Measurements from ENCODE around the gene PCDHGB6. TPM values are rescaled to one million over a fixed set of nuclear protein-coding genes. Genes with fewer than 3 reads are reported as not detected.
"Not testable (repeated sequence)": the region's sequence is repeated elsewhere in the genome, so short reads cannot be mapped to it uniquely, and the experiment has no call there.

Gene PCDHGB6
- total RNA-seq, 1 experiment from 2014 or later, result 6.0 TPM

- DNase-seq (ENCODE audit: low spot score) (no peak), ATAC-seq (no peak)
- ChIA-PET CTCF (interaction anchor here (1.3 kb wide), 1 partner anchor 28 kb away, joined by 3 read pairs; the partner anchor contains the start of gene PCDHGA10), POLR2A (no interaction called here)
- TF ChIP-seq NFE2L1 (CRISPR knock-in tag; IDR thresholded peaks at IDR 0.05), result no peak
- no peak for TF ChIP-seq GTF2I (CRISPR knock-in tag; conservative IDR thresholded peaks at IDR 0.05)
- TF ChIP-seq TEAD1 (CRISPR knock-in tag; IDR thresholded peaks at IDR 0.05), result no peak
- no peak for TF ChIP-seq IRF1 (CRISPR knock-in tag; IDR thresholded peaks at IDR 0.05)
- TF ChIP-seq ZNF423 (CRISPR knock-in tag; IDR thresholded peaks at IDR 0.05), result no peak
- no peak for TF ChIP-seq STAT6 (CRISPR knock-in tag; conservative IDR thresholded peaks at IDR 0.05; ENCODE audit: low read depth)
- TF ChIP-seq TP53 (CRISPR knock-in tag; IDR thresholded peaks at IDR 0.05), result no peak
- TF ChIP-seq ZBTB43 (CRISPR knock-in tag; IDR thresholded peaks at IDR 0.05), result no peak
- no peak for TF ChIP-seq ELF4 (CRISPR knock-in tag; IDR thresholded peaks at IDR 0.05; ENCODE audit: low read depth)
- TF ChIP-seq MLX (CRISPR knock-in tag; IDR thresholded peaks at IDR 0.05), result no peak
- TF ChIP-seq RELA (CRISPR knock-in tag; IDR thresholded peaks at IDR 0.05; ENCODE audit: borderline replicate concordance), result no peak
- TF ChIP-seq GABPB1 (CRISPR knock-in tag; IDR thresholded peaks at IDR 0.05), result no peak
- TF ChIP-seq CBFB (CRISPR knock-in tag; IDR thresholded peaks at IDR 0.05; ENCODE audit: low read depth), result no peak
- TF ChIP-seq MYBL2 (CRISPR knock-in tag; IDR thresholded peaks at IDR 0.05), result no peak
- Mint-ChIP-seq H3K9me3 (peaks cover 58% of the 10 kb centered on the region), H3K4me3 (no peak overlapping the region), H3K27me3 (ENCODE audit: low read depth) (peaks cover 33% of the 10 kb centered on the region), H3K4me1 (0 out of 2 replicates have a peak, but pooled peaks cover 3% of the 10 kb centered on the region), H3K36me3 (peaks cover 46% of the 10 kb centered on the region), H3K27ac (no peak overlapping the region)
These were observed 23.2 kb upstream of the PCDHGB6 start for GRCh38 chr5:141384471-141385267.

- peaks cover 69% of the 10 kb centered on the region for H3K9me3 Mint-ChIP-seq
- DNase-seq (ENCODE audit: low spot score) (peak; percentile 80), ATAC-seq (peak; percentile 96)
These were observed 20.1 kb upstream of the PCDHGB6 start, which contains the start of gene PCDHGB4 for GRCh38 chr5:141387557-141388311. Gene PCDHGB4, plus strand, starts transcription at chr5:141387698. Its CDS starts 187 bp downstream, at chr5:141387885.

GRCh38 chr5:141388661-141389060 is 19.2 kb upstream of the PCDHGB6 start:
- TF ChIP-seq ZNF219 (CRISPR knock-in tag; IDR thresholded peaks at IDR 0.05; ENCODE audit: borderline replicate concordance), result no peak
- TF ChIP-seq GTF2I (CRISPR knock-in tag; conservative IDR thresholded peaks at IDR 0.05), result no peak
- no peak for TF ChIP-seq HMGA2 (CRISPR knock-in tag; IDR thresholded peaks at IDR 0.05)
- no peak for TF ChIP-seq ZNF121 (CRISPR knock-in tag; IDR thresholded peaks at IDR 0.05)
- no peak for TF ChIP-seq GABPB1 (CRISPR knock-in tag; IDR thresholded peaks at IDR 0.05)
- TF ChIP-seq EMX1 (CRISPR knock-in tag; IDR thresholded peaks at IDR 0.05), result no peak
- TF ChIP-seq FOXJ3 (CRISPR knock-in tag; IDR thresholded peaks at IDR 0.05; ENCODE audit: borderline replicate concordance), result no peak
- TF ChIP-seq NFATC4 (CRISPR knock-in tag; IDR thresholded peaks at IDR 0.05), result no peak
- TF ChIP-seq ZNF138 (CRISPR knock-in tag; conservative IDR thresholded peaks at IDR 0.05), result no peak
- no peak for TF ChIP-seq ERG (CRISPR knock-in tag; IDR thresholded peaks at IDR 0.05)
- Mint-ChIP-seq H3K36me3 (peaks cover 63% of the 10 kb centered on the region), H3K27me3 (ENCODE audit: low read depth) (peaks cover 30% of the 10 kb centered on the region), H3K4me3 (peak overlapping the region; percentile 81; the same call in 1 of the 2 replicates), H3K27ac (no peak overlapping the region), H3K9me3 (peaks cover 67% of the 10 kb centered on the region), H3K4me1 (0 out of 2 replicates have a peak, but pooled peaks cover 3% of the 10 kb centered on the region)
- DNase-seq (ENCODE audit: low spot score) (no peak), ATAC-seq (no peak)
- ChIA-PET POLR2A (no interaction called here), CTCF (interaction anchor here (1.5 to 3.0 kb wide), 9 partner anchors 12 to 175 kb away, joined by 3 to 24 read pairs (median 11); partner anchors contain the start of genes PCDHB14, PCDHGA11, PCDHGA6 and PCDHGB1)

More at GRCh38 chr5:141387557-141388311, 20.1 kb upstream of the PCDHGB6 start, which contains the start of gene PCDHGB4:
- H3K27ac Mint-ChIP-seq, POLR2A ChIA-PET, H3K4me1 Mint-ChIP-seq: not testable (repeated sequence)
- H3K4me3 Mint-ChIP-seq, result peak within 1 kb of the TSS; percentile 81
- peaks cover 63% of the 10 kb centered on the region for H3K36me3 Mint-ChIP-seq
- H3K27me3 Mint-ChIP-seq (ENCODE audit: low read depth), result peaks cover 37% of the 10 kb centered on the region
- CTCF ChIA-PET, result interaction anchor here (0.6 to 3.0 kb wide), 43 partner anchors 9 to 665 kb away, joined by 3 to 24 read pairs (median 5); partner anchors contain the start of genes PCDHB14, PCDHB15, PCDHB16 and PCDHB4

All from WTC11 (cell line).